GM18520 (cell line): Measurements from ENCODE around the gene CCL21.

ENCODE experiments used
- ATAC-seq: cut with Tn5 transposase; IDR thresholded peaks from one replicate; pipeline ENCODE4 v1.9.1; 2021; ENCODE audit not compliant: unreplicated experiment

Gene CCL21

DNA sequence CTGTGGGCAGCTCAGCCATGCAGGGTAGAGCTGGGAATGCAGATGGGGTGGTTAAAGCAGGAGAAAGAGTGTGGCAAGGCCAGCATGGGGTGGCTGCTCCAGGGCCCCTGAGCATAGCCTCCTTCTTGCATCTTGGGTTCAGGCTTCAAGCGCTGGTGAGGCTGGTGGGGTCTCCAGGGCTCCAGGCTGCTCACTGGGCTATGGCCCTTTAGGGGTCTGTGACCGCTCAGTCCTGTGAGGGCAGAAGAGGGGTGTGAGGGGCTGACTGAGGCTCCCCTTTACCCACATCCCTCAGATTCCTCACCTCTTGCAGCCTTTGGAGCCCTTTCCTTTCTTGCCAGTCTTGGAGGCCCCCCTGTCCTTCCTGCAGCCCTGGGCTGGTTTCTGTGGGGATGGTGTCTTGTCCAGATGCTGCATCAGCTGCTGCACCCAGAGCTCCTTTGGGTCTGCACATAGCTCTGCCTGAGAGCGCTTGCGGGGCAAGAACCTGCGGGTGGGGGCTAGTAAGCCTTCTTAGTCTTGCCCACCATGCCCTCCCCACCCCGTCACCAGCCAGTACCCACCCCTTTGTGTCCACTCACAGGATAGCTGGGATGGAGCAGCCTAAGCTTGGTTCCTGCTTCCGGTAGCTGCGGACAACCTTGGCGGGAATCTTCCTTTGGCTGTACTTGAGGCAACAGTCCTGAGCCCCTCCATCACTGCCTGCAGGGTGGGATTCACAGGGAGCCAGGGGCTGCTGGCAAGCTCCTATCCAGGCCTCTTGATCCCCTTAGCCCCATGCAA is 549 bp downstream of the CCL21 start:
- ATAC-seq, result no peak

DNA sequence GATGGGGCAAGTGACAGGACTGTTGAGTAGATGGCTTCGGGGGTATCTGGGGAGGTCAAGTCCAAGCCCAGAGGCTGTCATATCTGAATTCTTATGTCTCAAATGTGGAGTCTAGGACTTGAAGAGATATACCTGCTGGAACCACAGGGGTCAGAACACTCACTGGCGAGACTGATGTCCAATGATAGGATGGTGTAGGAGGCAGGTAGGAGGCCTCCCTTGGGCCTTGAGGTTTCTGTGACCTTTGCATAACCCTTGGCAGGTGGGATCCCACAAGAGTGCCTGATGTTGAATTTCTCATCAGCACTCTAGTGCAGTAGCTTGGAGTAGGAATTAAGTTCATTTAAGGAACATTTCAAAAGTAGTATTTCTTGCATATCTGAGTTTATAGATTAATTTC is 2.8 kb downstream of the CCL21 start:
- no peak for ATAC-seq

DNA sequence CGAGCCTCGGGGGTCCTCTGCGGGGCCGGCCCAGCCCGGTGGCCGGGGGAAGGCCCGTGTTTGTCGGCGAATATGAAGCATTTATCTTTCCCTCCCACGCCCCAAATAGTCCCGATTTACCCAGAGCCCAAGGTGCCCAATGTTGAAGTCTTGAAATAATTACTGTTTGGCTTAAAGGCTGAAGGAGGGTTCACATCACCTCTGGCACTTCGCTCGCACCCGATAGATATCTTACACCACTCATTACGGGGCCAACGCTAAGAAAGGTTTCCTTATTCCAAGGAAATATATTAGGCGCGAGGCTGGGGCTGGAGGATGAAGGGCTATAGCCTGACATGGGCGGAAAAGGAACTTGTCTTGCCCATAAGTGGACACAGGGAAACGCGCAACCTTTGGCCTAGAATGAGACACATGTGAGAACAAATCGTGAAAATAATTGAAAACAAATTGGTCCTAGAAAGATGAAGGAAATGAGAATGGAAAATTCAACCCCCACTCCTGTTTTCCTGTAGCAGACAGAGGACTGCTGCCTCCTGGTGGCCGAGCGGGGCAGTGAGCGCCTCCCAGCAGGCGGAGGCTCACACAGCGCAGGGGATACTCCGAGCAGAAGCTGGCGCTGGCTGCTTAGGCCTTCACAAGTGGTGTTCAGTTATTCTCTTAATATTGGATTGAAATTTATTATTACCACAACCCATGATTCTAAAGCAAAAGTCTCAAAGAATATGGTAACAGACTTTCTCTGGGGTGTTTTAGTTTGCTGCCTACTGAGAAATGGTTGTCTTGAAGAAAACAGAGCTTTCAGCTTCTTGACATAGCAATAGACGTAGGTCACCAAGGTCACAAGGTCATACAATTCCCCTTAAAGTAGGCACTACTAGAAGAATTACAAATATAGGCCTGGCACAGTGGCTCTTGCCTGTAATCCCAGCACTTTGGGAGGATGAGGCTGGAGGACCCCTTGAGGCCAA is 7.9 kb downstream of the CCL21 start:
- ATAC-seq, result no peak

DNA sequence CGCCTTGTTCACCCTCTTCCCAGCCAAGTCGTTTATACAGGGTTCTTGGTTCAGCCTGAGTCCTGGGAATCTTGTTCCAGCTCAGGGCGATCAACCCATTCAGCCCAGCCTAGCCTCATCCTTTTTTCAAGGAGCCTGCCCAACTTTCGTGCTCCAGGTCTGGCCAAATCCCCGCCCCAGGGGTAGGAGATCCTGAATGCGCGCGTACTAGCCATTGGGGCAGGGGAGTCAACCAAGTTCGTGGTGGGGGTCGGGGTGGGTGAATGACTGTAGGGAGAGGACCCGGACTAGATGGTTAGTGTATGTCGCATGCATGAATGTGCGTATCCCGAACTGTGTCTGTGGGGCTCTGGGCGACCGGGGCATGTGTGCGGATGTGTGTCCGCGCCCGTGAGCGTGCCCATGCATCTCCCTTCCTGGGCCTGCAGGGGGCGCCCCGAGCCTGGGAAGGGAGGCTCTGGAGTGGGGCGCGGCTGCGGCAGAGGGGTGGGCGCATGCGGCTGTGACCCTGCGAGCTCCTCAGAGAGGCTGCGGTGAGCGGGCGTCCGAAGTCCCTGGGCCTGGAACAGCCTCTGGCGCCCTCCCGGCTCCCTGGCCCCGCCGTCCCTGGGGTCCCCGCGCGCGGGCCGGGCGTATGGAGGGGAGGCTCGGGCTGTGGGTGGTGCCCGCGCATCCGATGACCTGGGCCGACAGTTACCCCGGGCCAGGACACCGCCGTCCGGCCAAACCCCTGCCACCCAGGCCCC is 8.7 kb downstream of the CCL21 start:
- ATAC-seq, result no peak

DNA sequence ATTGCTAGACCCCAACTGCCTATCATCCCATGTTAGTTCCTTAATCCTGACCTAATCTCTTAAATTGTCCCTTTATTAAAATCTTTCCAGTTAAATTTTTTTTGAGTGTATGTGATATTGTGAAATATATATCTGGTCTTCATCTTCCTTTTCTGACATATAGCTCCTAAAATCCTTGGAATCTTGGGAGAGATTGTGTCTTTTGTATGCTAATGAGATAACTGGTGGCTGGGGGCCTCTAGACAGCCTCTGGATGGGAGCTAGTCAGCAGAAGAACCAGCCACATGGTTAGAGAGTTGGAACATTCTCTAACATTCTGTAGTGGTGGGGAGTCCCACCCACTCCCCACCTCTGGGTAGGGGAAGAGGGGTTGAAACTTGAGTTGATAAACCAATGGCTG is 15.1 kb downstream of the CCL21 start:
- no peak for ATAC-seq

DNA sequence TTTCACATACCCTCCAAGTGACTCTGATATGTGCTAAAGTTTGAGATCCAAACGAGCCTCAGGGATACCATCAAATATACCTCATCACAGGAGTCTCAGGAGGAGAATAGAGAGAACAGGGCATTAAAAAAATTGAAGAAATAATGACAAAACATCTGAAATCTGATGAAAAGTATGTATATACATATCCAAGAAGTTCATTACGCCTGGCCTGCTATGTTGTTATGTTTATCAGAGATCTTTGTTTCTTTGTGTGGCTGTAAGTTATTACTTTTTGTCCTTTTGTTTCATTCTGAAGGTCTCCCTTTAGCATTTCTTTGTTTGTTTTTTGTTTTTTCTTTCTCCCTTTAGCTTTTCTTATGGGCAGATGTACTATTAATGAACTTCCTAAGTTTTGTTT is 16.4 kb downstream of the CCL21 start:
- ATAC-seq, result no peak

DNA sequence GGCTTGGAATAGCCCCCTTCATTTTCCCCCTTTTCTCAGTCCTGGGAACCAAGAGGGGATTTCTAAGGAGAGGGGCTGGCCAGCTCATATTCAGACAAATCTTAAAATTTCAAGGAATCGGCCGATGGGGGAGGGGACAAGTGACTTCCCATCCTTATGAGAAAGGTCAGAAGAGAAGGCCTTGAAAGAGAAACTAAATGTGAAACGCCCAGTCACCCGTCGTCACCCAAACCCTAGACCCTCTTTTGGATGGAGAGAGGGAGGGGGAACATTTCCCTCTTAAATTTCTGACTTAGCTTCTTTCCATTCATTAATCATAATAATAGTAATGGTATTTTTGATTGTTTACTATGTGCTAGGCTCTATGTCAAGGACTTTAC is 18.0 kb downstream of the CCL21 start:
- ATAC-seq, result no peak

DNA sequence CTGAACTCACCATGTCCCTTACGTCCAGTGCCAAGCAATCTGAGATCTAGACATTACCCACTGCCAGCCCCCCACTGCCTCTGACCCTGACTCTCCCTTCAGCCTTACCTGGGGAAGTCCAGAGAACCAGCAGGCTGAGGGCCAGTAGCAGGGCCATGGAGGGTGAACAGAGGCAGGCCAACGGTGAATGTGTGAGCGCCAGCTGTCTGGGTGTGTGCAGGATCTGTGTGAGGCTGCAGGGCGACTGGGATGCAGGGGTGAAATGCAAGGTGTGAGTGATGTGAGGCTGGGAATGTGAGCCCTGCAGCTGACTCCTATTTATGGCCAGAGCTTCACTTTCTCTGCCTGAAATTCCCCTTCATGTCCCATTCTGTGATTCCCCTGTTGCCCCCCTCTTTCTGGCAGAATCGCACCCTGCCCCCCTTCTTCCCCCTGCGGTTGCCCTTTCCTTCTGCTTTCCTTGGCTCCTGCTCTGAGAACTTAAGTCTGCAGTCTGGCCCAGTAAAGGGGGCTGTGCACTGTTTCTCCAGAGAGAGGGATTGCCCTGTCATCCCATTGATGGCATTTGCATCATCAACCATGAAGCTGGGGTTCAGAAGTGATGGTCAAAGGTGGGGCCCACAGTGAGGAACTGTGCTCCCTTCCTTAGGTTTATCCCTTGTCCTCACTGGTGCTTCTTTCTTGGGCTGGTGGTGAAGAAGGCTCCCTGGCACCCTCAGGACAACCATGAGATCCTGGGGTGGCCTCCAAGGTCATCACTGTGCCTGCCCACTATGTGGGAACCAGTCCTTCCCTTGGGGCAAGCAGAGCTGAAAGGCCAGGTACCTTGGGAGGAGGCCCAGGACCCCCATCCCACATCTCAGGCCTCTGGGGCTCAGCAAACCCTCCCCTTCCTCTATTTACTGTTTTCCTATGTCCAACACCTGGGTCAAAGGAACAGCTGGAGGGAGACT is 18.7 kb downstream of the CCL21 start, which contains the start of gene CCL19:
TSS of gene CCL19 (minus strand) at position 294 of the 953 bp plus-strand sequence. CDS start at position 157, 137 bp downstream.
- no peak for ATAC-seq

DNA sequence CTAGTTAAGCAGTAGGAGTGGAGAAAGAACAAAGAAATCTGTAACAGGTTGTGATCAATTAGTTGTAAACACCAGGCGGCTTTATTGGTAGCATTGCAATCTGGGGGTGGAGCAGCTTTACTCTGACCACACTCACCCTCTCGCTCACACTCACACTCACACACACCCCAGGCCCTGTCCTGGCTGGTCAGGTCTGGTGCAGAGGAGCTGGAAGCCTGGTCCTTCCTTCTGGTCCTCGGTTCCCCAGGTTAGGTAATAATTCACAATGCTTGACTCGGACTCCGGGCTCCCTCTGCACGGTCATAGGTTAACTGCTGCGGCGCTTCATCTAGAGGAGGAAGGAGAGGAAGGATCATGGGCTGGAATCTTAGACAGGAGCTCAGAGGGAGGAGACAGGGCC is 20.4 kb downstream of the CCL21 start:
- ATAC-seq, result no peak

DNA sequence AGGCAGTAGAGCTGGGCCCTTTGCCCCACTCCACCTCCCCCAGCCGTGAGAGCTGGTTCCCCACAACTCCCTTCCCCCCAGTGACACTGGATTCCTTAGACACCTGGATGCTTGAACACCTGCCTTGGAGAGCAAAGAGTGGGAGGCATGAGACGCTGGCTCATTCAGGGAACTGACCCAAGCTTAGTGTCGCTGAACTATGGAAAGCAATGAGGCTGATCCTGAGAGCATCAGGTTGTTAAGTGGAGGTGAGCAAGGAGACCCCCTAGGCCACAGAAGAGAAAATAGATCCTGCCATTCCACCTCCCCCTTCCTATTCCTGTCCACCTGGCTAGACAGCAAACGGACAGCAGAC is 20.8 kb downstream of the CCL21 start:
- ATAC-seq, result no peak

DNA sequence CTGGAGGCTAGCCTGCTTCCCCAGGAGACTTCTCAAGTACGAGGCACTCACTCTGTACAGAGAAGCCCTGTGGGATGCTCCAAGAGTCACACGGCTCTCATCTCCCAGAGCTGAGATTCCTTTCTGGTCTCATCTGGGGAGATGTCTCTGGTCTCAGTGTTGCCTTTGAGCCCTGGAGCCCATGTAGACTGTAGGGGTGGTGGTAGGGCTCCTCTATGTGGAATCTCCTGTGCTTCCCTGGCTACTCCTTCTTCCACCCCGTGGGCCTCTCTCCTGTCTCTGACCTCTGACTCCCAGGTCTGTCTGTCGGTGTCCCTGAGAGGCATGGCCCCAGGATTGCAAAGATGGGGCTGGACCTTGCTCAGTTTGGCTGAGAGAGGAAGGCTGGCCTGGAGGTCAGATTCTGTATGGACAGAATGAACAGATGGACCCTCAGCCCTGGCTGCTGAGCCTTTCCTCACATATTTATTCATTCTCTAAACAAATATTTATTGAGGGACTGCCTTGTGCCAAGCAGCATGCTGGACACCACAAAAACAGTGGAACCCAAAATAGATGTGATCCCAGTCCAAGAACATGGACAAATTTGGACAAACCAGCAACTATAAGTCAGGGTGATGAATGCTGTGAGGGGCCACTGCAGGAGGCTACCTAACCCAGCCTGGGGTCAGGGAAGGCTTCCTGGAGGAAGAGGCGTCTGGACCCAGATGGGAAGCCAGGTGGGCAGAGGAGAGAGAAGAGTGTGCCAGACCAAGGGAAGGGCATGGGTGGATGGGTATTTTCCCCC is 21.4 kb downstream of the CCL21 start:
- no peak for ATAC-seq

DNA sequence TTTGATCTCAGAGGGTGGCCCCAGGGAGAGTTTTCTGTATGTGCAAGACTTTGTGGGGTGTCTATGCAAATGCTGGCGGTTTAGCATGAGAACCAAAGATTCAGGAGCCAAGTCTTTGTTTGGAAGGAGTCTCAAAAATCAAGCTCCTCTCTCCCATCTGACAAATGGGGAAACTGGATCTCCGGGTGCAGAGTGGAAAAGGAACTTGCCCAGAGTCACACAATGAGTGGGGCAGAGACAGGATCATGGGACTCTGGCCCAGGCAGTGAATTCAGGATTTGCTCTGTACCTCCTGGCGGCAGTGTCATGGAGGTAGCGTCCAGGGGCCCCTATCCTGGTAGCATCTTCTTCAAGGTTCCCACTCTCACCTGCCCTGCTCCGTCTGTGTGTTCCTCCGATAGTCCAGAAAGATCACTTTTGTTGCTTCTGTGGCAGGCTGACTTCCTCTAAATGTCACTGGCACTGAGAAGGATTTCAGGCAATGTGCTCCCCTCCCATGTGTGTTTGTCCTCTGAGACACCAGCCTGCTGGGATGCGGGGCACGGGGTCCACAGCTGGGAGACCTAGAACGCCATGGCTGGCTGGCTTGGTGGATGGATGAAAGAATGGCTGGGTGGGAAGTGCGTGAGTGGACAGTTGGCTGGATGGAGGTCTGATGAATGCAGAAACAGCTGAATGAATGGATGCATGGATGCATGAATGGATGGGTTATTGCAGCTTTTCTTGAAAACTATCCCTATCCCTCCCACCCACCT is 22.5 kb downstream of the CCL21 start:
- no peak for ATAC-seq

DNA sequence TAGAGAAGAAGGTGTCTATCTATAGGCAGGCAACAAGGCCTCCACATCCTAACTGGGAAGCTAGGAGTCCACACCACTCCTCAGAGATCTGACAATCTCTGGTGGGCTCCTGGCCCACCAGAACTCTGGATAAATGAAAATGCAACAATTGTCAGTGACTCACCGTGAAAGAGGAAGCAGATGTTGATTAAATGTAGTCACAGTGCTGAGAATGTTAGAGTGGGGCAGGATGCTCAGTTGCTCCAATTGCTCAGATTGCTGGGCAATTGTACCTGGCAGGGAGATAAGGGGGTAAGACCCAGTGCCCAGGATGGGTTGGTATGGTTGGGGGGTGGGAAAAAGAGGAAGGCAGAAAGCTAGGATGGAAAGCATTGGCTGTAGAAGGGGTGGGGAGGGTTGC is 23.2 kb downstream of the CCL21 start:
- no peak for ATAC-seq

DNA sequence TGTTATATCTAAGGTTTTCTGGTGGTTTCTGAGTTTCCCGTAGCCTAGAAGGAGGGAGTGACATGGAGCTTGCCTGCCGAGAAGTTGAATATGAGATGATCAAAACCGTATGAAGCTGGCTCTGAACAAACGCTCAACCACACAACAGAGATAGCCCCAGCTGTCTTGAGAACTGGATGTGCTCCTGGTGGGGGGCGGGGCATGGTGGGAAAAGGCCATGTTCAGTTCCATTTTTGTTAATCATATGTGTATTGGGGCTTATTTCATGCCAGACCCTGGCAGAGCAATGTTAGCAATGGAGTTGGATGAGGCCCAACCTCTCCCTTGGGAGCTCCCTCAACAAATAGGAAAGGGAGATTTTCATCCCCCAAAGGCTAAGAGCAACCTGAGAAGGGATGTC is 23.7 kb downstream of the CCL21 start:
- ATAC-seq, result no peak

DNA sequence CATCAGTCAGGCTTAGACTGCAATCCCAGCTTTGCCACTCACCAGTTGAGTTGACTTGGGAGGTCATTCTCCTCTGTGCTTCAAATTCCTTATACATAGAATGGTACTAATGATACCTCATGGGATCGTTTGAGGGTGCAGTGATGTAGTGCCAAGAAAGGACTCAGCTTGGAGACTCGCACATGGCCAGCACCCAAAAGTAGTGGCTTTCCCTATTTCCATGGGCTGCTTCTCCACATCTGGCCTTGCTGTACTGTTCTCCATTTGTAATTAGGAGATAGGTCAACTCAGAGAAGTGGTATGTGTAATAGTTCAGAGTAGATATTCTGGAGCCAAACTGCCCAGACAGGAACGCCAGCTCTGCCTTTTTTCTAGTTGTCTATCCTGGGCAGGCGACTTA is 24.3 kb downstream of the CCL21 start:
- no peak for ATAC-seq

DNA sequence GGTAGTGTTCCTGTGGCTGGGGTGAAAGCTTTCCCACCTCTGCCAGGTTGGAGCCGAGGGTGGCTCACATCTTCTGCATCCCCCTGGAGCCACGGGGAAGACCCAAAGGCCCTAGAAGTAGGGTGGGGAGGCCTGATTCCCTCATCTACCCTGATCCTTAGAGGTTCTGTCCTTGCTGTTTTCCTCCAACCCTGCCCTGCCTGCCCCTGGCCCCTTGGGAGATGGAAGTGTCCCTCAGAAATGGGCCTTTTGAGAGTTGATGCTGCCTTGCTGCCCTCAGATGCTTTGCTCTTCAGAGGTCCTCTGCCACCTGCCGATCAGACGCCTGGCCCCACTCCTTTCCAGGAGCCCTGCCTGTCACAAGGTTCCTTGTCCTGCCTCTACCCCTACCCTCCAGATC is 25.1 kb downstream of the CCL21 start:
- ATAC-seq, result no peak

DNA sequence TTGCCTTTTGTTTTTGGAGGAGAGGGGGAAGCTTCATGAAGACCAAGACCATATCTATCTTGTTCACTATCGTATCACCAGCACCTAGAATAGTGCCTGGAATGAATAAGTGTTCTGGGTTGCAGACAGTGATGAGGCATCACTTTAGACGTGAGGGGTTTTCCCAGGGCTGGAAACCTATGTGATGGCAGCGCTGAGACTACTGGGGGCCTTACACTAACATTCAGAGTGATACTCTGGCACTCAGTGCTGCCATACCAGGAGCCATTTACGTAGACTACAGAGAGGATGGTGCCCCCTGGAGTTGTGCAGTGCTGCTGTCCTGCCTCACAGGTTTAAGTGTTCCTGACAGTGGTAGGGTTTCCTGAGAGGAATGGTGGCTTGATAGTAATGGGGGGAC is 25.8 kb downstream of the CCL21 start:
- ATAC-seq, result no peak

DNA sequence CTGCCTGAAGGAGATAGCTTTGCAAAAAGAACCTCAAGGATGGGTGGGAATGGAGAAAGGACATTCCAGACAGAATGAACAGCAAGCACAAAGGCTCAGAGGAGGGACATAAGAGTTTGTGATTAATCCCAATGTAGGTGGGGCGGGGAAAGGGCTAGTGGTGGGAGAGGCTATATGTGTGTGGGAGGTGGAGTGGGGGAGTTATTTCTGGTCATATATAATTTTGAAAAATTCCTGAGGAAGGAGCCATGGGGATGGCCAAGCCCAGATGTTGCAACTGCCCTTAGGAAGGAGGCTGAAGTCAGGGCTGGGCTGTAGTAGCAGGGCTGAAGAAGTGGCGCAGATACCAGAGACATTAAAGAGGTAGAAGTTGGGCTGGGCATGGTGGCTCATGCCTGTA is 34.1 kb downstream of the CCL21 start:
- ATAC-seq, result no peak
